Suprapubic skin (tissue), 4 donors: ENCODE data around the gene LRRC47. TPM values are rescaled to one million over a fixed set of nuclear protein-coding genes. Genes with fewer than 3 reads are reported as not detected.
"Not testable (repeated sequence)": the region's sequence is repeated elsewhere in the genome, so short reads cannot be mapped to it uniquely, and the experiment has no call there.

Source experiments
- DNase-seq, 2 donors: peaks; one replicate each; pipeline ENCODE4 v3.0.0-alpha.2; 2019; ENCODE audit warnings: low spot score in 2 of 2
- H3K27ac ChIP-seq: fragments of 200-600 bp; sonication (generic); one replicate; pipeline ENCODE4 v1.5.1; 2019
- H3K27me3 ChIP-seq: fragments of 200-600 bp; sonication (generic); one replicate; pipeline ENCODE4 v1.5.1; 2019
- H3K36me3 ChIP-seq: fragments of 200-600 bp; sonication (generic); one replicate; pipeline ENCODE4 v1.5.1; 2019
- H3K4me1 ChIP-seq: fragments of 200-600 bp; sonication (generic); one replicate; pipeline ENCODE4 v1.5.1; 2019
- H3K4me3 ChIP-seq: fragments of 200-600 bp; sonication (generic); one replicate; pipeline ENCODE4 v1.5.1; 2019; ENCODE audit warnings: mild to moderate bottlenecking
- H3K9me3 ChIP-seq: fragments of 200-600 bp; sonication (generic); one replicate; pipeline ENCODE4 v1.5.1; 2019
- EP300 ChIP-seq: sonication (generic); formaldehyde crosslinking; IDR thresholded peaks from one replicate; pipeline ENCODE4 v1.6.1; 2017; ENCODE audit warnings: antibody characterized with exemption
- POLR2A ChIP-seq, 2 donors: fragments of 450-650 bp; IDR thresholded peaks; one replicate each; pipeline ENCODE4 v1.6.1; 2017; ENCODE audit warnings: antibody characterized with exemption in 2 of 2, mild to moderate bottlenecking in 2 of 2, moderate library complexity in 2 of 2
- POLR2AphosphoS5 ChIP-seq, 3 donors: sonication (generic); formaldehyde crosslinking; IDR thresholded peaks; one replicate each; pipeline ENCODE4 v1.6.1; 2017; ENCODE audit warnings: antibody characterized with exemption in 3 of 3
- WGBS: methylation state at CpG from one replicate; pipeline ENCODE4 v1.1.5; 2018; 5-methylcytosine and 5-hydroxymethylcytosine counted together
- total RNA-seq, 4 donors: library from RNA; depleted of rRNA; stranded (reverse); fragments of >200 nt; gene quantifications; one replicate each; pipeline ENCODE4 v1.1.0, GENCODE V29; 2016
- TF ChIP-seq, protein P1 (sequence below), 2 donors: fragments of 200-600 bp in 1 of 2; fragments of 450-650 bp in 1 of 2; sonication (generic) in 1 of 2; IDR thresholded peaks; one replicate each; pipeline ENCODE4 v1.5.1; 2016 to 2019; ENCODE audit warnings: antibody characterized with exemption in 2 of 2, mild to moderate bottlenecking in 1 of 2, moderate library complexity in 1 of 2

The LRRC47 gene
- total RNA-seq, 4 donors from 2014 or later = 36.4 to 53.0 (median 41.4) TPM

DNA sequence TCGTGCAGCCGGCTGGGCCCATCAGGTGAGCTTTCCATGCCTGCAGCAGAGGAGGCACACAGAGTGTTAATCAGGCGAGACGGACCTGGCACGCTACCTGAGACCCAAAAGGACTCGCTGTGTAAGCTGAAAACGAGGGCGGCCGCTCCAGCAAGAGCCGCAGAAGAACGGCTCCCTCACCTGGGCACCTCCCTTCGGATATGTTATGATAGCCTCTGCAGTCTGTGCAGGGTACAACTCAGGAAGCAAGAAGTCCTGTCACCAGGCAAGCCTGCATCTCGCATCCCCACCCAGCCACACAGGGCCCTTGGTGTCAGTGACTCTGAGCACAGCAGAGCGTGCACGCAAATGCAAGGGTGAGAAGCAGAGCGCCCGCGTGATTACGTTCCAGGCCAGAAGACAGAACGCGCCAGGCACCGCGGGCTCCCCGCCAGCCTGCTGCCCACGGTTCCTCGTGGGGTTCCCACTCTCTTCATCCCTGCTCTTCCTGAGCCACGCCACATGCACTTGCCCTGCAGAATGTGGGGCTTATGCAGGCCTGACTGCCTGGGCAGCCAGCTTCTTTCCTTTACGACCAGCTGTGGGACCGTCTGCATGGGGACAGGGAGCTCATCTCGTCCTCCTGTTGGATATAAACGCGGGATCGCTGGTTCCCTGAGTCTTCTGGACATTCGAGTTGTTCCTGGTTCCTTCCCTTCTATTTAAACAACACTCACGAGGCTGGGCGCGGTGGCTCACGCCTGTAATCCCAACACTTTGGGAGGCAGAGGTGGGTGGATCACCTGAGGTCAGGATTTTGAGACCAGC is 20.2 kb upstream of the LRRC47 start:
- peaks cover 63% of the 10 kb centered on the region for H3K36me3 ChIP-seq
- H3K27ac ChIP-seq = no peak overlapping the region
- TF ChIP-seq, protein P1, sequence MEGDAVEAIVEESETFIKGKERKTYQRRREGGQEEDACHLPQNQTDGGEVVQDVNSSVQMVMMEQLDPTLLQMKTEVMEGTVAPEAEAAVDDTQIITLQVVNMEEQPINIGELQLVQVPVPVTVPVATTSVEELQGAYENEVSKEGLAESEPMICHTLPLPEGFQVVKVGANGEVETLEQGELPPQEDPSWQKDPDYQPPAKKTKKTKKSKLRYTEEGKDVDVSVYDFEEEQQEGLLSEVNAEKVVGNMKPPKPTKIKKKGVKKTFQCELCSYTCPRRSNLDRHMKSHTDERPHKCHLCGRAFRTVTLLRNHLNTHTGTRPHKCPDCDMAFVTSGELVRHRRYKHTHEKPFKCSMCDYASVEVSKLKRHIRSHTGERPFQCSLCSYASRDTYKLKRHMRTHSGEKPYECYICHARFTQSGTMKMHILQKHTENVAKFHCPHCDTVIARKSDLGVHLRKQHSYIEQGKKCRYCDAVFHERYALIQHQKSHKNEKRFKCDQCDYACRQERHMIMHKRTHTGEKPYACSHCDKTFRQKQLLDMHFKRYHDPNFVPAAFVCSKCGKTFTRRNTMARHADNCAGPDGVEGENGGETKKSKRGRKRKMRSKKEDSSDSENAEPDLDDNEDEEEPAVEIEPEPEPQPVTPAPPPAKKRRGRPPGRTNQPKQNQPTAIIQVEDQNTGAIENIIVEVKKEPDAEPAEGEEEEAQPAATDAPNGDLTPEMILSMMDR (IDR thresholded peaks at IDR 0.05) = no peak
- no peak for TF ChIP-seq EP300
- TF ChIP-seq POLR2A (IDR thresholded peaks at IDR 0.05) = no peak
- no peak for TF ChIP-seq POLR2AphosphoS5 (IDR thresholded peaks at IDR 0.05)
- no peak for DNase-seq
- no peaks in the 10 kb centered on the region for H3K27me3 ChIP-seq
- H3K4me3 ChIP-seq = no peak overlapping the region
- no peaks in the 10 kb centered on the region for H3K9me3 ChIP-seq
- H3K4me1 ChIP-seq = no peaks in the 10 kb centered on the region
- WGBS = 90% methylated on average over 34 of the region's 38 CpGs

DNA sequence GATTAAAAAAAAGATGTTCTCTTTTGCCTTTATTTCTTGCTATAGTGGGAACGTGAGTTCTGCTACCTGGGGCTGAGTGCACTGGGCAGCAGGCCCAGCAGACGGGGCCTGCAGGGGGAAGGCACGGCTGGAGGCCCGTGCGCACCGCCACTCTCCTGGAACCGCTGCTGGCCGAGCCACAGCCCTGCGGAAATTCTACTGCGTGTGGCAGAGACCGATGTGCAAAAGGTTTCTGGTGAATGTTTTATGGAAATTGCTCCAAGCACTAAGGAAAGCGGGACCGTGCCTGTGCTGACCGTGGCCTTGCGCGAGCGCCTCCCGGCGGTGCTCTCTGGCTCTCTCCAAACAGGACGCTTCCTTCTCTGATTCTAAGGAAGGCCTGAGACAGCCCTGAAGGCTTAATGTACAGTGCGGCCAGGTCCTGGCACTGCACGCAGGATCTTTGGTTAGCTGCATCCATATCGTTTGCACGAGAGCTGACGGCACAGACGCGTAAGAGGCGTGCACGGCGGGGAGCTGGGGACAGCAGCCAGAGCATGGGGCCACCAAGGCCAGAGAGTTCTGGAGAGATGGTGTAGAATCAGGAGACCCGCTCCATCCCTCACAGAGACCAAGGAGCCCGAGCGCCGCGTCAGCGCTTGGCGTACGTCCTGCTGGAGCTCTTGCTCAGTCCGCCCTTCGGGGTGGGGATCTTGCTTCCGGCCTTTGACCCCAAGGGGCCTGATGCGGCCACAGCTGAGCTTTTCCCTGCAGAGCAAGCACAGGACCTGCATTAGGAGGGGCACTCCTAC is 18.7 kb upstream of the LRRC47 start:
- Histone ChIP-seq H3K9me3 (no peaks in the 10 kb centered on the region), H3K27me3 (no peaks in the 10 kb centered on the region), H3K27ac (no peak overlapping the region), H3K36me3 (peaks cover 47% of the 10 kb centered on the region), H3K4me1 (no peaks in the 10 kb centered on the region), H3K4me3 (no peak overlapping the region)
- 88% methylated on average over 30 of the region's 42 CpGs for WGBS
- TF ChIP-seq, protein P1 (IDR thresholded peaks at IDR 0.05) = no peak
- no peak for TF ChIP-seq POLR2AphosphoS5 (IDR thresholded peaks at IDR 0.05)
- TF ChIP-seq POLR2A (IDR thresholded peaks at IDR 0.05) = no peak
- no peak for TF ChIP-seq EP300
- DNase-seq = no peak

DNA sequence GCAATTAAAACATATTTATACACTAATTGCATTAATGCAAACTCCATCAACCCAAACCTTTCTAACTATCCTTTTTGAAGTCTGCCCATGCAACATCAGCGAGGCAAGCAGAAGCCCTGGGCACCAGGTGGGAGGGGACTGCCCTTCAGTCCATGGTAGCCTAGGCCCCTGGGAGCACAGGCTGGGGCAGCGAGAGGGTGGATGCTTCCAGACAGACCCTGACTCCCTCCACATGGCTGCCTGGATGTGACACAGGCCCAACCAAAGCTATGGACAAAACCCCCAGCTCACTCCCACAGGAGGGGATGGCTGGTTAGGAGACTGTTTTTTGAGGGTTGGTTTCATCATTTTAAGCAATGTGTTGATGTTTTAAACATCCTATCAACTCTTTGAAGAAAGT is 17.8 kb upstream of the LRRC47 start:
- 88% methylated on average over 2 of the region's 2 CpGs for WGBS
- no peak for DNase-seq
- H3K27me3 ChIP-seq = no peaks in the 10 kb centered on the region
- no peaks in the 10 kb centered on the region for H3K9me3 ChIP-seq
- H3K27ac ChIP-seq = no peak overlapping the region
- no peak overlapping the region for H3K4me3 ChIP-seq
- no peak for TF ChIP-seq POLR2AphosphoS5 (IDR thresholded peaks at IDR 0.05)
- TF ChIP-seq, protein P1 (IDR thresholded peaks at IDR 0.05) = no peak
- H3K4me1 ChIP-seq = no peaks in the 10 kb centered on the region
- peaks cover 42% of the 10 kb centered on the region for H3K36me3 ChIP-seq

DNA sequence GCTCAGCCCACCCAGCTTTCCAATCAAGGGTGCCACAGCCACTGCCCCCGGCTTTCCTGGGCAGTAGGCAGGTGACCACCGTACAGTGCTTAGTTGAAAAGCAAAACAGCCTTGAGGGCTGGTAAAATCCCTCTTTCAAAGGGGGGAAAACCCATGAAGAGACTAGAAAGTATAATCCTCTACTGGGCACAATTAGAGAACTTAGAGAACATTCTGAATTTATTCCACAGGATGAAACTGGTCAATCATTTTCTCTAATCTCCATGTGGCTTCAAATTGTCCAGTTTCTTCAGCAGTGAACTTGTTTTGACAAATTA is 15.3 kb upstream of the LRRC47 start:
- Histone ChIP-seq H3K9me3 (no peaks in the 10 kb centered on the region), H3K4me1 (no peaks in the 10 kb centered on the region), H3K27ac (no peak overlapping the region), H3K36me3 (peaks cover 28% of the 10 kb centered on the region), H3K4me3 (no peak overlapping the region), H3K27me3 (no peaks in the 10 kb centered on the region)
- 30% methylated on average over 2 of the region's 2 CpGs for WGBS
- no peak for TF ChIP-seq POLR2A (IDR thresholded peaks at IDR 0.05)
- TF ChIP-seq, protein P1 (IDR thresholded peaks at IDR 0.05) = no peak
- TF ChIP-seq POLR2AphosphoS5 (IDR thresholded peaks at IDR 0.05) = no peak
- no peak for TF ChIP-seq EP300
- DNase-seq = no peak

DNA sequence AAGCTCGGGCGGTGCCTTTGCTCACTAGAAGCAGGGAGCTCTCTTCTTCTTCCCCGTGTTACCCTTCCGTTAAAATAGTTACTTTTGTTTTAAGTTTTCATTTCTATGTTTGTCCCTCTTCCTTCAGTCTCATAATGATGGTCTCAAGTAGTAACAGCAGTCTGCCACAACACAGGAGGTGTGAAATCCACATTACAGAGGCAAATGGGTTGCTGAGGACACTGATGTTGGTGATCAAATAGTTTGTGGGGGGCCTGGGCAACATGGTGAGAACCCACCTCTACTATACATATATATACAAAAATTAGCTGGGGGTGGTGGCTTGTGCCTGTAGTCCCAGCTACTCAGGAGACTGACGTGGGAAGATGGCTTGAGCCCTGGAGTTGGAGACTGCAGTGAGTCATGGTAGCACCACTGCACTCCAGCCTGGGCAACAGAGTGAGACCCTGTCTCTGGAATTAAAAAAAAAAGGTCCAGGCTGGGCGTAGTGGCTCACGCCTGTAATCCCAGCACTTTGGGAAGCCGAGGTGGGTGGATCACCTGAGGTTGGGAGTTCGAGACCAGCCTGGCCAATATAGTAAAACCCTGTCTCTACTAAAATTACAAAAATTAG is 14.0 kb upstream of the LRRC47 start:
- H3K4me3 ChIP-seq, H3K9me3 ChIP-seq, H3K4me1 ChIP-seq, H3K27ac ChIP-seq, DNase-seq, H3K27me3 ChIP-seq: not testable (repeated sequence)
- H3K36me3 ChIP-seq = peaks cover 15% of the 10 kb centered on the region
- 84% methylated on average over 9 of the region's 9 CpGs for WGBS
